Neural progenitor cell (in vitro differentiated cells): ENCODE data around the gene UHRF1.

Experiments
- EZH2 ChIP-seq: fragments of 200-600 bp; sonication (generic); IDR thresholded peaks from 2 replicates; pipeline ENCODE4 v1.6.1; 2017; ENCODE audit warnings: antibody characterized with exemption, mild to moderate bottlenecking, moderate library complexity
- EZH2phosphoT487 ChIP-seq: fragments of 200-600 bp; sonication (generic); IDR thresholded peaks from 2 replicates; pipeline ENCODE4 v1.6.1; 2017; ENCODE audit warnings: antibody characterized with exemption
- TF ChIP-seq, protein P1 (sequence below): fragments of 200-600 bp; sonication (generic); IDR thresholded peaks from 2 replicates; pipeline ENCODE4 v1.5.1; 2017; ENCODE audit warnings: antibody characterized with exemption, mild to moderate bottlenecking

DNA sequence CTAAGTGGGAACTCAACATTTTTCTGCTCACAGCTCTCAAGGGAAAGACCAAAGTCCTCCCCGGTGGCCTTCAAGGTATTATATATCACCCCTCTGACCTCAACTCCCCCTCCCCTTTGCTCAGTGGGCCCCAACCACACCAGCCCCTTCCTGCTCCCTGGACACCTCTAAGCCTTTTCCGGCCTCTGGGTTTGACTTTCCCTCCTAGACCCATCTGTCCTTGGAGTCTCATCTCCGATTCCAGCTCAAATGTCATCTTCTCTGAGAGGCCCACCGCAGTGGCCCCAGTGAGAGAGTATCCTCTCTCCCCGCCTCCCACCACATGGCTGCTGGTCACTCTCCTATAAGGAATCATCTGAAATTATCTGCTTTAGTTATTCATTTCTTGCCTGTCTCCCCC, 941 bp upstream of the UHRF1 start:
- TF ChIP-seq, protein P1, sequence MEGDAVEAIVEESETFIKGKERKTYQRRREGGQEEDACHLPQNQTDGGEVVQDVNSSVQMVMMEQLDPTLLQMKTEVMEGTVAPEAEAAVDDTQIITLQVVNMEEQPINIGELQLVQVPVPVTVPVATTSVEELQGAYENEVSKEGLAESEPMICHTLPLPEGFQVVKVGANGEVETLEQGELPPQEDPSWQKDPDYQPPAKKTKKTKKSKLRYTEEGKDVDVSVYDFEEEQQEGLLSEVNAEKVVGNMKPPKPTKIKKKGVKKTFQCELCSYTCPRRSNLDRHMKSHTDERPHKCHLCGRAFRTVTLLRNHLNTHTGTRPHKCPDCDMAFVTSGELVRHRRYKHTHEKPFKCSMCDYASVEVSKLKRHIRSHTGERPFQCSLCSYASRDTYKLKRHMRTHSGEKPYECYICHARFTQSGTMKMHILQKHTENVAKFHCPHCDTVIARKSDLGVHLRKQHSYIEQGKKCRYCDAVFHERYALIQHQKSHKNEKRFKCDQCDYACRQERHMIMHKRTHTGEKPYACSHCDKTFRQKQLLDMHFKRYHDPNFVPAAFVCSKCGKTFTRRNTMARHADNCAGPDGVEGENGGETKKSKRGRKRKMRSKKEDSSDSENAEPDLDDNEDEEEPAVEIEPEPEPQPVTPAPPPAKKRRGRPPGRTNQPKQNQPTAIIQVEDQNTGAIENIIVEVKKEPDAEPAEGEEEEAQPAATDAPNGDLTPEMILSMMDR: no peak
- TF ChIP-seq EZH2phosphoT487: no peak
- TF ChIP-seq EZH2: no peak
